IMR-90 (cell line): ENCODE measurements around the gene AFMID. TPM values are rescaled to one million over a fixed set of nuclear protein-coding genes. Genes with fewer than 3 reads are reported as not detected.

Experiments used
- ATAC-seq: fragments of 200-7000 bp; cut with Tn5 transposase; 2 replicates; pipeline ENCODE4 v1.9.1; 2020; ENCODE audit warnings: low read depth, mild to moderate bottlenecking, moderate library complexity
- BruUV-seq: library from RNA; stranded (reverse); fragments of 400-500 nt; replicated peaks from 2 replicates; lab custom pipeline; 2021; lab: Mats Ljungman, UMichigan
- CTCF ChIA-PET: fragments of 300-600 bp; formaldehyde crosslinking; extraction: SDS; loops from one replicate; lab custom pipeline; 2021; ENCODE audit warnings: antibody characterized with exemption; lab: Yijun Ruan, JAX
- POLR2A ChIA-PET: fragments of 300-600 bp; sonication (Branson Sonifier 250); formaldehyde crosslinking; loops from one replicate; lab custom pipeline; 2022; ENCODE audit warnings: antibody characterized with exemption; ENCODE audit not compliant: unreplicated experiment; lab: Charles Lee
- DNase-seq: peaks from one replicate; pipeline ENCODE4 v3.0.0; 2013
- H2AFZ ChIP-seq: replicated peaks from 2 replicates; pipeline ENCODE3; 2013; ENCODE audit warnings: low read length, mild to moderate bottlenecking; ENCODE audit not compliant: poor library complexity
- H2AK5ac ChIP-seq: 2 replicates; pipeline ENCODE4 v1.6.1; 2013; ENCODE audit warnings: low read depth, low read length, inconsistent platforms
- H2AK9ac ChIP-seq: replicated peaks from 2 replicates; pipeline ENCODE3; 2013; ENCODE audit warnings: mild to moderate bottlenecking, low read depth, low read length, moderate library complexity; ENCODE audit not compliant: poor library complexity
- H2BK120ac ChIP-seq: 2 replicates; pipeline ENCODE4 v1.6.1; 2013; ENCODE audit warnings: low read depth, low read length, inconsistent platforms
- H2BK15ac ChIP-seq: 3 replicates; pipeline ENCODE4 v1.6.1; 2013; ENCODE audit warnings: low read depth, low read length, inconsistent platforms
- H2BK20ac ChIP-seq: 2 replicates; pipeline ENCODE4 v1.6.1; 2013; ENCODE audit warnings: low read depth, mild to moderate bottlenecking, inconsistent platforms, low read length, moderate library complexity
- H2BK5ac ChIP-seq: 2 replicates; pipeline ENCODE4 v1.6.1; 2013; ENCODE audit warnings: mild to moderate bottlenecking, low read depth, low read length, inconsistent platforms; ENCODE audit not compliant: poor library complexity, severe bottlenecking
- H3K14ac ChIP-seq: replicated peaks from 2 replicates; pipeline ENCODE4 v1.6.1; 2013; ENCODE audit warnings: low read depth, low read length, inconsistent platforms
- H3K18ac ChIP-seq: 2 replicates; pipeline ENCODE4 v1.6.1; 2013; ENCODE audit warnings: low read depth, low read length, control low read depth
- H3K23ac ChIP-seq: 2 replicates; pipeline ENCODE4 v1.6.1; 2013; ENCODE audit warnings: low read depth, low read length, inconsistent platforms
- H3K27ac ChIP-seq: 2 replicates; pipeline ENCODE4 v1.5.1; 2013; ENCODE audit warnings: mild to moderate bottlenecking, control low read depth, low read length; ENCODE audit not compliant: insufficient read depth
- H3K27me3 ChIP-seq: 2 replicates; pipeline ENCODE4 v1.6.1; 2013; ENCODE audit warnings: low read length; ENCODE audit not compliant: control insufficient read depth, insufficient read depth
- H3K36me3 ChIP-seq: 2 replicates; pipeline ENCODE4 v1.6.1; 2013; ENCODE audit warnings: low read length, mixed read lengths; ENCODE audit not compliant: control insufficient read depth, insufficient read depth
- H3K4ac ChIP-seq: 2 replicates; pipeline ENCODE4 v1.6.1; 2013; ENCODE audit warnings: low read depth, low read length, inconsistent platforms
- H3K4me1 ChIP-seq: 2 replicates; pipeline ENCODE4 v1.6.1; 2013; ENCODE audit warnings: low read length, mixed read lengths; ENCODE audit not compliant: control insufficient read depth, insufficient read depth
- H3K4me2 ChIP-seq: 2 replicates; pipeline ENCODE4 v1.6.1; 2013; ENCODE audit warnings: low read depth, mild to moderate bottlenecking, control low read depth, low read length, moderate library complexity
- H3K4me3 ChIP-seq: 2 replicates; pipeline ENCODE4 v1.5.1; 2013; ENCODE audit warnings: low read depth, mild to moderate bottlenecking, control low read depth, low read length, moderate library complexity; ENCODE audit not compliant: insufficient read depth
- H3K56ac ChIP-seq: 2 replicates; pipeline ENCODE4 v1.6.1; 2013; ENCODE audit warnings: low read length, inconsistent platforms; ENCODE audit not compliant: insufficient read depth; ENCODE audit errors: extremely low read depth
- H3K79me1 ChIP-seq, 2 experiments: 2 replicates each; pipeline ENCODE4 v1.6.1; 2013; ENCODE audit warnings: low read length in 2 of 2, inconsistent platforms in 1 of 2, low read depth in 1 of 2
- H3K9ac ChIP-seq: 2 replicates; pipeline ENCODE4 v1.6.1; 2013; ENCODE audit warnings: low read depth, low read length, control low read depth
- H3K9me1 ChIP-seq: 2 replicates; pipeline ENCODE4 v1.6.1; 2013; ENCODE audit warnings: low read length, inconsistent platforms; ENCODE audit not compliant: insufficient read depth
- H3K9me3 ChIP-seq: 2 replicates; pipeline ENCODE4 v1.6.1; 2013; ENCODE audit warnings: low read length; ENCODE audit not compliant: control insufficient read depth, insufficient read depth
- H4K20me1 ChIP-seq: 2 replicates; pipeline ENCODE4 v1.6.1; 2013; ENCODE audit warnings: low read length, inconsistent platforms; ENCODE audit not compliant: insufficient read depth
- H4K5ac ChIP-seq: 2 replicates; pipeline ENCODE4 v1.6.1; 2013; ENCODE audit warnings: mild to moderate bottlenecking, low read depth, low read length, control low read depth
- H4K8ac ChIP-seq, 2 experiments: 2 replicates each; pipeline ENCODE4 v1.6.1; 2013; ENCODE audit warnings: low read depth in 2 of 2, low read length in 2 of 2, control low read depth in 1 of 2, inconsistent platforms in 1 of 2
- H4K91ac ChIP-seq: 2 replicates; pipeline ENCODE4 v1.6.1; 2013; ENCODE audit warnings: low read depth, low read length, inconsistent platforms; ENCODE audit not compliant: insufficient read depth
- BHLHE40 ChIP-seq: fragments of 150-350 bp; IDR thresholded peaks from 2 replicates; pipeline ENCODE4 v1.6.1; 2016; ENCODE audit warnings: mild to moderate bottlenecking, low read depth, low read length
- CHD1 ChIP-seq: IDR thresholded peaks from 2 replicates; pipeline ENCODE4 v1.6.1; 2012; ENCODE audit warnings: low read depth, low read length, improper control_type of control experiment
- CTCF ChIP-seq: conservative IDR thresholded peaks from 2 replicates; pipeline ENCODE4 v1.5.1; 2012; ENCODE audit warnings: mild to moderate bottlenecking, low read depth, low read length, improper control_type of control experiment
- MAZ ChIP-seq: IDR thresholded peaks from 2 replicates; pipeline ENCODE4 v1.6.1; 2012; ENCODE audit warnings: low read depth, mild to moderate bottlenecking, low read length, improper control_type of control experiment, moderate library complexity, borderline replicate concordance
- NFE2L2 ChIP-seq: fragments of 150-350 bp; IDR thresholded peaks from 2 replicates; pipeline ENCODE4 v1.6.1; 2016; ENCODE audit warnings: low read depth, mild to moderate bottlenecking, low read length
- RAD21 ChIP-seq: IDR thresholded peaks from 2 replicates; pipeline ENCODE4 v1.6.1; 2012; ENCODE audit warnings: low read length, improper control_type of control experiment
- WGBS, 2 experiments: methylation state at CpG; one replicate each; pipeline versions ENCODE4 v1.1.5 to v1.1.7; 2013; ENCODE audit warnings: missing lambda C conversion rate in 2 of 2; ENCODE audit not compliant: insufficient read length in 1 of 2; ENCODE audit errors: extremely low coverage in 2 of 2; 5-methylcytosine and 5-hydroxymethylcytosine counted together
- dilution Hi-C: fragments of 300-500 bp; cut with HindIII; formaldehyde crosslinking; loops from one replicate; pipeline ENCODE4 v1.14.3; 2018; ENCODE audit warnings: low sequenced_read_pairs; ENCODE audit not compliant: unreplicated experiment
- in situ Hi-C: fragments of 300-500 bp; cut with MboI; formaldehyde crosslinking; loops from 3 replicates; pipeline ENCODE4 v1.14.3; 2019; ENCODE audit warnings: low sequenced_read_pairs, inconsistent platforms, mixed read lengths
- intact Hi-C: fragments of 100-400 bp; cut with micrococcal nuclease; formaldehyde crosslinking; loops from 2 replicates; pipeline ENCODE4 v1.10.0; 2022
- polyA plus RNA-seq, 3 experiments: library from polyadenylated mRNA; depleted of rRNA; stranded (reverse); fragments of >200 nt; gene quantifications; 2 replicates each; pipeline ENCODE4 v1.2.3, GENCODE V29; 2012; ENCODE audit warnings: low replicate concordance in 1 of 3
- total RNA-seq: library from RNA; depleted of rRNA; stranded (reverse); fragments of >200 nt; gene quantifications from 2 replicates; pipeline ENCODE4 v1.2.3, GENCODE V29; 2012
- TF ChIP-seq, protein P1 (sequence below): fragments of 150-350 bp; IDR thresholded peaks from 2 replicates; pipeline ENCODE4 v1.6.1; 2017; ENCODE audit warnings: mild to moderate bottlenecking, antibody characterized with exemption, low read length, low read depth

The AFMID gene
- total and polyA plus RNA-seq, 2 of the 4 experiments (the other 2 are of a cell fraction) = 41.0 to 65.1 TPM

DNA sequence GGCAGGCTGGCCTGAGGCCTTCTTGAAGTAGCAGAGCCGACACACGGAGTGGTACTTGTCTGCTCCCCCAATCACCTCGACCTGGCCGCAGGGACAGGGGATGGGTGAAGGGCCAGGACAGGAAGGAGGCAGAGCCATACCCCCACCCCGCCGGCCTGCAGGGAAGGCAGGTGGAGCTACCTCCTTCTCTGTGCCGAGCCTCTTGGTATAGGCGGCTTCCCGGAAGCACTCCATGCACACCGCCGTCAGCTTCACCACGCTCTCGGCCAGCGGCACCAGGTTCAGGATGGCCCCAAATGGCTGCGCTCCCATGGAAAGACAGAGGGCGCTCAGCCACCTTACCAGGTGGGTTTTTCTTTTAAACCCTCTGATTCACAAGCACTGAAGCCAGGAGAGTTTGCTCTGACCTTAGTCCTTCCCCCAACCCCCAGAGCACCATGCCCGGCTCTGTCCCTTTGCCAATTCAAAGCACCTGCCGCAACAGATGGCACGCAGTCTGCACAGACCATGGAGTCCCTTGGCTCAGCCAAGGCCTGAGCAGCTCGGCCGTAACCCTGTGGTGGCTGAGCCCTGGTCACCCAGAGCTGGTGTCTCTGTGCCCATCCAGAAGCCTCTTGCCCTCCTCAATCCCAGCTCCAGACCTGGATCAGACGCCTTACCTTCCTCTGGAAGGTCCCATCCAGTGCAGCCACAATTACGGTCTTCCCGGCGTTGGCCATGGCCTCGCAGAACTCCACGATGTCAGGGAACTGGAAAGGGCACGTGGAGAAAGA, 12.1 kb upstream of the AFMID start:
- in situ Hi-C loops = loop anchor here (5.0 kb wide), 1 partner anchor 63 kb away; no protein-coding TSS in a partner anchor
- H3K4ac ChIP-seq = no peak overlapping the region
- peak overlapping the region; percentile 45 for H2AFZ ChIP-seq
- no peak overlapping the region for H3K14ac ChIP-seq
- H3K27ac ChIP-seq = no peak overlapping the region
- ChIA-PET CTCF (no interaction called here), POLR2A (no interaction called here)
- H3K9me3 ChIP-seq = no peaks in the 10 kb centered on the region
- H3K27me3 ChIP-seq = no peaks in the 10 kb centered on the region
- H3K4me1 ChIP-seq = peaks cover 19% of the 10 kb centered on the region
- no peak overlapping the region for H3K4me2 ChIP-seq
- H2AK5ac ChIP-seq = no peak overlapping the region
- DNase-seq = no peak
- H3K36me3 ChIP-seq = no peaks in the 10 kb centered on the region; the same call in 1 of the 2 replicates
- H3K18ac ChIP-seq = no peak overlapping the region
- WGBS, 2 experiments = 98% methylated on average over 15 of the region's 28 CpGs; no CpG with 5 or more reads in 1 of the 2 experiments
- no peak overlapping the region for H4K91ac ChIP-seq
- H3K23ac ChIP-seq = no peak overlapping the region
- peak overlapping the region; percentile 61 for H2AK9ac ChIP-seq
- H3K4me3 ChIP-seq = no peak overlapping the region
- ATAC-seq = no peak
- H2BK120ac ChIP-seq = no peak overlapping the region
- no TSS peak for BruUV-seq
- H3K56ac ChIP-seq = no peak overlapping the region
- no peak overlapping the region for H3K9ac ChIP-seq
- H2BK15ac ChIP-seq = no peak overlapping the region
- dilution Hi-C loops = no loop called here
- peaks cover 3% of the 10 kb centered on the region; the same call in 1 of the 2 replicates for H4K20me1 ChIP-seq
- H4K5ac ChIP-seq = no peak overlapping the region
- intact Hi-C loops = no loop called here
- peaks cover 14% of the 10 kb centered on the region; the same call in 1 of the 2 replicates for H3K9me1 ChIP-seq
- TF ChIP-seq NFE2L2 = no peak
- TF ChIP-seq RAD21 = no peak
- no peak for TF ChIP-seq CTCF
- TF ChIP-seq CHD1 = no peak
- no peak for TF ChIP-seq MAZ
- TF ChIP-seq BHLHE40 = no peak
- TF ChIP-seq, protein P1, sequence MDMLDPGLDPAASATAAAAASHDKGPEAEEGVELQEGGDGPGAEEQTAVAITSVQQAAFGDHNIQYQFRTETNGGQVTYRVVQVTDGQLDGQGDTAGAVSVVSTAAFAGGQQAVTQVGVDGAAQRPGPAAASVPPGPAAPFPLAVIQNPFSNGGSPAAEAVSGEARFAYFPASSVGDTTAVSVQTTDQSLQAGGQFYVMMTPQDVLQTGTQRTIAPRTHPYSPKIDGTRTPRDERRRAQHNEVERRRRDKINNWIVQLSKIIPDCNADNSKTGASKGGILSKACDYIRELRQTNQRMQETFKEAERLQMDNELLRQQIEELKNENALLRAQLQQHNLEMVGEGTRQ = no peak
- H2BK5ac ChIP-seq = no peak overlapping the region
- H2BK20ac ChIP-seq = no peak overlapping the region
- H3K79me1 ChIP-seq = peaks cover 3 to 36% of the 10 kb centered on the region in 2 experiments; a peak in 2 of 4 replicates
- H4K8ac ChIP-seq = no peak overlapping the region
